ENCODE results near the gene ANKRD11.

ANKRD11 gene

GRCh38 chr16:89491974-89492687, 1.8 kb upstream of the ANKRD11 start:
- no peaks in the 10 kb centered on the region for H3K9me3 Mint-ChIP-seq
- H3K27ac Mint-ChIP-seq = peak overlapping the region; percentile 92
- H3K4me3 Mint-ChIP-seq = peak overlapping the region; percentile 80
- peaks cover 43% of the 10 kb centered on the region for H3K36me3 Mint-ChIP-seq
- peaks cover 46% of the 10 kb centered on the region for H3K4me1 Mint-ChIP-seq
- DNase-seq (ENCODE audit: low spot score in 2 of 2) = no peak
- ATAC-seq = no peak

GRCh38 chr16:89491238-89491869, 993 bp upstream of the ANKRD11 start:
- Mint-ChIP-seq H3K4me1 (peaks cover 54% of the 10 kb centered on the region), H3K36me3 (peaks cover 51% of the 10 kb centered on the region), H3K4me3 (peak overlapping the region; percentile 80), H3K27ac (peak overlapping the region; percentile 92), H3K9me3 (no peaks in the 10 kb centered on the region)
- DNase-seq (ENCODE audit: low spot score in 2 of 2) (no peak), ATAC-seq (no peak)

GRCh38 chr16:89489898-89490438, 393 bp downstream of the ANKRD11 start:
- DNase-seq (ENCODE audit: low spot score in 2 of 2) = peak in 1 of 2 donors; percentile 59
- ATAC-seq = no peak
- H3K4me3 Mint-ChIP-seq = peak overlapping the region; percentile 84
- H3K4me1 Mint-ChIP-seq = peaks cover 67% of the 10 kb centered on the region
- peaks cover 65% of the 10 kb centered on the region for H3K36me3 Mint-ChIP-seq
- peak overlapping the region; percentile 96 for H3K27ac Mint-ChIP-seq
- no peaks in the 10 kb centered on the region for H3K9me3 Mint-ChIP-seq

- peaks cover 71% of the 10 kb centered on the region for H3K36me3 Mint-ChIP-seq
- H3K4me3 Mint-ChIP-seq = peak overlapping the region; percentile 84
- H3K9me3 Mint-ChIP-seq = no peaks in the 10 kb centered on the region
- peaks cover 74% of the 10 kb centered on the region for H3K4me1 Mint-ChIP-seq
- peak overlapping the region; percentile 96 for H3K27ac Mint-ChIP-seq
- ATAC-seq (peak; percentile 66), DNase-seq (ENCODE audit: low spot score in 2 of 2) (peak; percentile 55 to 90)
Observed at GRCh38 chr16:89489040-89489897, 1.1 kb downstream of the ANKRD11 start.

GRCh38 chr16:89485701-89486246, 4.6 kb downstream of the ANKRD11 start:
- DNase-seq (ENCODE audit: low spot score in 2 of 2) (no peak), ATAC-seq (no peak)
- Mint-ChIP-seq H3K36me3 (peaks cover 91% of the 10 kb centered on the region), H3K4me3 (peak overlapping the region; percentile 84), H3K9me3 (no peaks in the 10 kb centered on the region), H3K27ac (peak overlapping the region; percentile 96), H3K4me1 (peaks cover 82% of the 10 kb centered on the region)

- H3K4me3 Mint-ChIP-seq = peak overlapping the region; percentile 84
- ATAC-seq (peak; percentile 55), DNase-seq (ENCODE audit: low spot score in 2 of 2) (peak in 1 of 2 donors; percentile 57)
- H3K27ac Mint-ChIP-seq = peak overlapping the region; percentile 96
- H3K9me3 Mint-ChIP-seq = no peaks in the 10 kb centered on the region
- H3K36me3 Mint-ChIP-seq = peaks cover 92% of the 10 kb centered on the region
- peaks cover 87% of the 10 kb centered on the region for H3K4me1 Mint-ChIP-seq
Observed at GRCh38 chr16:89484923-89485679, 5.3 kb downstream of the ANKRD11 start.

GRCh38 chr16:89484041-89484501, 6.3 kb downstream of the ANKRD11 start:
- no peak for DNase-seq (ENCODE audit: low spot score in 2 of 2)
- peak; percentile 27 for ATAC-seq
- H3K27ac Mint-ChIP-seq = peak overlapping the region; percentile 96
- peak overlapping the region; percentile 84 for H3K4me3 Mint-ChIP-seq
- H3K36me3 Mint-ChIP-seq = peaks cover 90% of the 10 kb centered on the region
- no peaks in the 10 kb centered on the region for H3K9me3 Mint-ChIP-seq
- H3K4me1 Mint-ChIP-seq = peaks cover 87% of the 10 kb centered on the region

- H3K27ac Mint-ChIP-seq = peak overlapping the region; percentile 96
- H3K36me3 Mint-ChIP-seq = peaks cover 89% of the 10 kb centered on the region
- DNase-seq (ENCODE audit: low spot score in 2 of 2) (no peak), ATAC-seq (no peak)
- peaks cover 87% of the 10 kb centered on the region for H3K4me1 Mint-ChIP-seq
- no peaks in the 10 kb centered on the region for H3K9me3 Mint-ChIP-seq
- H3K4me3 Mint-ChIP-seq = peak overlapping the region; percentile 84
Observed at GRCh38 chr16:89482817-89483205, 7.5 kb downstream of the ANKRD11 start.

GRCh38 chr16:89482150-89482816, 8.1 kb downstream of the ANKRD11 start:
- Mint-ChIP-seq H3K4me1 (peaks cover 84% of the 10 kb centered on the region), H3K9me3 (no peaks in the 10 kb centered on the region), H3K27ac (peak overlapping the region; percentile 96), H3K4me3 (peak overlapping the region; percentile 84), H3K36me3 (peaks cover 83% of the 10 kb centered on the region)
- ATAC-seq (no peak), DNase-seq (ENCODE audit: low spot score in 2 of 2) (no peak)

- Mint-ChIP-seq H3K27ac (peak overlapping the region; percentile 96), H3K4me3 (peak overlapping the region; percentile 84), H3K4me1 (peaks cover 84% of the 10 kb centered on the region), H3K36me3 (peaks cover 75% of the 10 kb centered on the region), H3K9me3 (no peaks in the 10 kb centered on the region)
- DNase-seq (ENCODE audit: low spot score in 2 of 2) (no peak), ATAC-seq (no peak)
Observed at GRCh38 chr16:89481356-89481955, 8.9 kb downstream of the ANKRD11 start.

- DNase-seq (ENCODE audit: low spot score in 2 of 2) (no peak), ATAC-seq (peak; percentile 33)
- Mint-ChIP-seq H3K9me3 (no peaks in the 10 kb centered on the region), H3K4me1 (peaks cover 85% of the 10 kb centered on the region), H3K27ac (peak overlapping the region; percentile 87), H3K4me3 (peak overlapping the region; percentile 45), H3K36me3 (peaks cover 54% of the 10 kb centered on the region)
Observed at GRCh38 chr16:89478576-89479221, 11.7 kb downstream of the ANKRD11 start.

GRCh38 chr16:89476811-89477261, 13.5 kb downstream of the ANKRD11 start:
- Mint-ChIP-seq H3K36me3 (peaks cover 36% of the 10 kb centered on the region), H3K9me3 (no peaks in the 10 kb centered on the region), H3K4me1 (peaks cover 87% of the 10 kb centered on the region), H3K4me3 (peak overlapping the region; percentile 9), H3K27ac (peak overlapping the region; percentile 17)
- DNase-seq (ENCODE audit: low spot score in 2 of 2) = no peak
- peak; percentile 61 for ATAC-seq

- H3K27ac Mint-ChIP-seq = peak overlapping the region; percentile 17
- H3K9me3 Mint-ChIP-seq = no peaks in the 10 kb centered on the region
- no peak for DNase-seq (ENCODE audit: low spot score in 2 of 2)
- ATAC-seq = peak; percentile 39
- peaks cover 87% of the 10 kb centered on the region for H3K4me1 Mint-ChIP-seq
- H3K4me3 Mint-ChIP-seq = peak overlapping the region; percentile 9
- H3K36me3 Mint-ChIP-seq = peaks cover 34% of the 10 kb centered on the region
Observed at GRCh38 chr16:89476379-89476778, 14.0 kb downstream of the ANKRD11 start.

All from stimulated activated effector memory CD8-positive, alpha-beta T cell treated with anti-CD3 and anti-CD28 coated beads, Interleukin-12 subunit alpha, Interleukin-12 subunit beta, amount 100 ng/mL, for 72 hours (primary cell).